HG03575 (cell line): ENCODE data around the gene TCEA2.

Experiments
- ATAC-seq: cut with Tn5 transposase; IDR thresholded peaks from one replicate; pipeline ENCODE4 v1.9.1; 2021; ENCODE audit not compliant: unreplicated experiment, insufficient number of reproducible peaks, low FRiP score; ENCODE audit errors: extremely low read depth

Gene TCEA2

GRCh38 chr20:64035066-64035932 is 27.7 kb upstream of the TCEA2 start:
- no peak for ATAC-seq

DNA sequence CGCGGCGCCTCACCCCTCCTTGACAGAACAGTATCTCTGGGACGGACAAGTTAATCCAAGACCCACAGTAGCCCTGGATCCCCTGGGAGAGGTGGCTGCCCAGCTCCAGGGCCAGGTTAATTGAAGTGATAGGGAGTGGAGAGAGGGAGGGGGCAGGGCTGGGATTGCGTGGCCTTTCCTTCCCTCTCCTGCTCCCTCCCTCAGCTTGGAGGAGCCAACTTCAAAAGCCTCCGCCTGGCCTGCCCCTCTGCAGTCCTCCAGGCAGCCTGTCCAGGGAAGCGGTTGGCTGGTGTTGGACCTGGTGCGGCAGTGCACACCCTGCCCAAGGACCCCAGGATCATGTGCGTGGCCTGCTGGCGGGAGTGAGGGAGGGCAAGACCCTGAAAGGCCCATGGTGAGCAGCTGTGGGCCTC is 27.1 kb upstream of the TCEA2 start, which contains the start of gene C20orf204:
Gene C20orf204 (plus strand): TSS at position 250 of the 413 bp plus-strand sequence. CDS start 142 bp downstream, at position 392.
- ATAC-seq = no peak

- ATAC-seq = no peak
Observed at GRCh38 chr20:64036346-64037198, 26.4 kb upstream of the TCEA2 start.

GRCh38 chr20:64037199-64037497 is 25.9 kb upstream of the TCEA2 start:
- ATAC-seq = no peak

DNA sequence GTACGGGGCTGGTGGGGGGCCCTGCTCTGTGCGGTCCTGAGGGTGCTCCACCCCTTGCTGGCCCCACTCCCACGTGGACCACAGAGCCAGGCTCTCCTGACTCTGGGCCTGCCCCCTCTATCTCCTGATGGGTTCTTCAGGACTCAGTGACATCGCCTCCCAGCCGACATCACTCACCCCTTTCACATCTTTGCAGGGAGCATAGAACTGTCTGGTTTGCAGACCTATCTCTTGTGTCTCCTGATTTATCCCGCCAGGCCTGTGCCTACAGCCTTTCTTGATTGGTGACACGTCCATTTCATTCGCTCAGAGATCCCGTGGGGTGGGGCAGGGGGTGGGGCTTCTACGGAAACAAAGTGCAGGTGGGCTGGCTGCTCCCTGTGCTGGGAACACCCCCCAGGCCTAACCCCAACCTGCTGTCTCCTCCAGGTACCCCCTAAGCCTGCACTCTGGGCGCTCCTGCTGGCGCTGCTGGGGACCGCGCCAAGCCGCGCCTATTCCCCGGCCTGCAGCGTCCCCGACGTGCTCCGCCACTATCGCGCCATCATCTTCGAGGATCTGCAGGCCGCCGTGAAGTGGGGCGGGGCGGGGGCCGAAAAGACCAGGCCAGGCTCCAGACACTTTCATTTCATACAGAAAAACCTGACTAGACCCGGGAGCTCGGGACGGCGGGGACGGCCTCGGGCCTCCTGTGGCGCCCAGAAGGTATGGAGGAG is 25.3 kb upstream of the TCEA2 start:
- ATAC-seq = no peak

DNA sequence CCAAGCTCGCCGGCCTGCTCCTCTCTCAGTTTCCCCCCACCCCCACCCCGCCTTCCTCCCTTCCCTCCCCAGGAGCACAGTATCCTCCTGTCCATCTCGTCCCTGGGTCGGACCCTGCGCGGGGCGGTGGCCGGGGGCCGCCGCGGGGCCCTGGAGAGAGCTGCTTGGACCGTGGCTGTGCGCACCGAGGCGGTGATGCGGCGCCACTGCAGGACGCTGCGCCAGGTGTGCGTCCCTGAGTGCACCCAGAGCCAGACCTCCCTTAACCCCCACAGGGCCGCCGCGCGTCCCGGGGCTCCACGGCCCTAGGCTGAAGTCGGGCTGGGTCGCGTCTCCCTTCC is 24.8 kb upstream of the TCEA2 start:
- no peak for ATAC-seq

- ATAC-seq = no peak
Observed at GRCh38 chr20:64038565-64039292, 24.3 kb upstream of the TCEA2 start.

DNA sequence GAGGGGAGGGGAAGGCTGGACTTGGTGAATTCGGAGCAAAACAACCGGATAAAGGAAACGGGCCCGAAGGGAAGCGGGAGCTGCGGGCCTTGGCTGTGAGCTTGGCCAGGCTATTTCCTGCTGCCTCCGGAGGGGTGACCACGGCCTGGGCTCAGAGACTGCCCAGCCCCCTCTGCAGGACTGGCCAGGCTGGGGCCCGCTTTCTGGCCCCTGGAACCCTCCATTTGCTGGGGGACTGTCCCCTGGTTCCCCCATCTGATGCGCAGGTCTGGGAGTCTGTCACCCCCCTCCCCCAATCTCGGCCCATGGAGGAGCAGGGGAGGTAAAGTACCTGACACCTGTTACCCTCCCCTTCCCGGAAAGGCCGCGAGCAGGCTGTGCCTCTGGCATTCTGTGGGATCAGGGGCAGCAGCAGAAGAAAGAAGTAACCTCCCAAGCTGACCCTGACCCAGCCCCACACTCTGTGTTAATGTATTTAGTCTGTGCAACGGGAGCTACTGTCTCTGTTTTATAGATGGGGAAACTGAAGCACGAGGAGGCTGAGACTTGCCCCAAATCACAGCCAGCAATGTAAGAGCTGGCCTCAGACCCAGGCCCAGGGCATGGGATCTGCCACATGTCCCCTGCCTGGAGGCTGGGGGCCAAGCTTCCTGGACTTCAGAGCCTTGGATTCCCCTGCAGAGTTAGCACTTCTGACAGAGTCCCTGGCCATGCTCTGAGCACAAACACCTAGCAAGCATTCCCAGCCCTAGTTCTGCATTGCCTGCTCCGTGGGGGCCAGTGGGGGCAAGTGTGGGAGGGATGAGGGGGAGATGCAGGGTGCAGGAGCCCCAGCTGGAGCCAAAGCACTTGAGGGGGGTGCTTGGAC is 23.5 kb upstream of the TCEA2 start:
- no peak for ATAC-seq

DNA sequence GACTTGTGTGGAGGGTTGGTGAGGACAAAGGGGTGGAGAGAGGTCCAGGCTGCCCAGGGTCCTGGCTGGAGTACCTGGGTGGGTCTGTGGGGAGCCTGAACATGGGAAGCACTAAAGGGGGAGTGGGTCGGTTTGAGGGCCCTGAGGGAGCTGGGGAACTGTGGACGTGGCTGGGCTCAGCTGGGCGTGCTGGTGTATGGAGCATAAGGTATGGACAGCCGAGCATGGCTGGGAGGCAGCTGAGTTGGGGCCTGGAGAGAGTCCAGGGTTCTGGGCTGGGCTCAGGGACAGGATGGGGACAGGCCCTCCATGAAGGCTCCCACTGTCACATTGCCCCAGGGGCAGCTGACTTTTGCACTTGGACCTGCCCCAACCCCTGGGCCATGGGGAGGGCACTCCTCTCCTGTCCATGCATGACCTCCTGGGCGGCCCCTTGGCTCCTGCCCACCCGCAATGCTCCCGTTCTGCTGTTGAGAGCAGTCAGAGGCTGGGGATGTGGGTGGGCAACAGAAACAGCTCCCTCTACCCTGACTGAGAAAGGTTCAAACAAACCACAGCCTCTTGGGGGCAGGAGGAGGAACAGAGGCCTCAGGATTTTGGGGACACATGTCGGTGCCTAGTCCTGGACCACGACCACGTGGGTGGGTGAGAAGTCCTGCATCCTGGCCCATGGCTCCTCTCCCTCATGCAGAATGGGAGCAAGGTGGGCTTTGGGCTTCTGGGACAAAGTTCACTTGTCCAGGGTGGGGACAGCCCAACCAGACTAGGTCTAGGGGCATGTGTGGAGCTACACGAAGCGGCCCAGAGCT is 22.6 kb upstream of the TCEA2 start:
- no peak for ATAC-seq

DNA sequence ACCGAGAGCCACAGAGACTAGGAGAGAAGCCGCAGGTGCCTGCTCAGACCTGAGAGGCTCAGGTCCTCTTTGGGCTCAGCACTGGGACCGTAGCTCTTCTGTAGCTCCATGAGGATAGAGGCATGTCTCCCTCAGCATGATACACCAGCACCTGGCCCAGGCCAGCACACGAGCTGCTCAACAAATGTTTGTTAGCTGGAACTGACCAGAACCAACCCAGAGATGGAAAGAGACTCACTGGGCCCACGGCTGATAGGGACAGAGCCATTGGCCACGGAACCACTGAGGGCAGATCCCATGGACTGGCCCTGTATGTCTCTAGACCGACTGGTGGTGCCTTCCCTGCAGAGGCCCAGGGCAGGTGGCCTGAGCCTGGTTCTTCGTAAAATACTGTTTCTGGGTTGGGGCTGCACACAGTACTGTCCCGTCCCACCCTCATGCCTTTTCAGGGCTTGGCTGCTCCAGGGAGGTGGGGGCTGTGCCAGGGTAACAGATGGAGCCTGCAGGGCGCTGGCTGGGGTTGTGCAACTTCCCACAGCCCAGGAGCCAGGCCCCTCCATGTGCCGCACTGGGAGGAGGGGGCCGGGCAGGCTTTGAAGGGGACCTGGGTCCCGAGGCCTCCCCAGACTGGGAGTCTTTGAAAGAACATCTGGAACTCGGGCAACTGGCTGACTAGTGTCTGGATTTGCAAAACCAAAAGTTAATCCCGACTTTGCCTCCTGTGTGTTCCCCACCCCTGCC is 21.8 kb upstream of the TCEA2 start:
- ATAC-seq = no peak

- no peak for ATAC-seq
Observed at GRCh38 chr20:64041781-64042053, 21.3 kb upstream of the TCEA2 start.

GRCh38 chr20:64042054-64042781 is 20.8 kb upstream of the TCEA2 start:
- ATAC-seq = no peak

- ATAC-seq = no peak
Observed at GRCh38 chr20:64043768-64044167, 19.2 kb upstream of the TCEA2 start.

- ATAC-seq = no peak
Observed at GRCh38 chr20:64044484-64045247, 18.3 kb upstream of the TCEA2 start.

GRCh38 chr20:64045346-64046011 is 17.5 kb upstream of the TCEA2 start:
- no peak for ATAC-seq
